Measurements from ENCODE around the gene ADH4. TPM values are rescaled to one million over a fixed set of nuclear protein-coding genes. Genes with fewer than 3 reads are reported as not detected.
"Not testable (repeated sequence)": the region's sequence is repeated elsewhere in the genome, so short reads cannot be mapped to it uniquely, and the experiment has no call there.

ADH4 gene
- total RNA-seq, 2 experiments from 2014 or later, result not detected

GRCh38 chr4:99084595-99084994 lies 59.5 kb downstream of the ADH4 start:
- no peaks in the 10 kb centered on the region for H3K9me3 ChIP-seq (ENCODE audit: low read length)
- peaks cover 13% of the 10 kb centered on the region for H3K4me1 ChIP-seq (ENCODE audit: insufficient read depth, low read length, poor library complexity, severe bottlenecking)
- ChIA-PET POLR2A (interaction anchor here (1.5 kb wide), 1 partner anchor 9 kb away, joined by 3 read pairs; no protein-coding TSS in a partner anchor), CTCF (ENCODE audit: unreplicated experiment) (no interaction called here)
- H3K4me3 ChIP-seq (ENCODE audit: low read depth, low read length, poor library complexity, severe bottlenecking), result no peak overlapping the region
- DNase-seq (ENCODE audit: low spot score), result no peak
- peaks cover 60% of the 10 kb centered on the region for H3K36me3 ChIP-seq (ENCODE audit: insufficient read depth, low read length)
- BruUV-seq (replicated peaks), result no TSS peak
- intact Hi-C loops (cut with micrococcal nuclease; ENCODE audit: unreplicated experiment), result loop anchor here (10.0 kb wide), 1 partner anchor 940 kb away; the partner anchor contains the start of gene STPG2
- H3K27ac ChIP-seq (ENCODE audit: low read depth, low read length, poor library complexity, severe bottlenecking), result no peak overlapping the region
- no peak overlapping the region for H3K4me2 ChIP-seq (ENCODE audit: low read length)
- TF ChIP-seq EZH2phosphoT487 (IDR thresholded peaks at IDR 0.05; ENCODE audit: borderline replicate concordance, low read depth, low read length) (no peak), CTCF (conservative IDR thresholded peaks at IDR 0.05; ENCODE audit: low read length) (no peak)
- H2AFZ ChIP-seq (ENCODE audit: low read length), result no peak overlapping the region
- no peaks in the 10 kb centered on the region for H4K20me1 ChIP-seq (ENCODE audit: insufficient read depth, low read length)
- H3K79me2 ChIP-seq (ENCODE audit: insufficient read depth, low read depth, low read length), result peaks cover 34% of the 10 kb centered on the region
- H3K9me2 ChIP-seq (ENCODE audit: insufficient read depth, low read length), result no peaks in the 10 kb centered on the region

GRCh38 chr4:99082192-99082591 lies 61.9 kb downstream of the ADH4 start:
- CTCF ChIA-PET (ENCODE audit: unreplicated experiment), result no interaction called here
- Histone ChIP-seq H3K4me1 (ENCODE audit: insufficient read depth, low read length, poor library complexity, severe bottlenecking) (peaks cover 6% of the 10 kb centered on the region), H3K36me3 (ENCODE audit: insufficient read depth, low read length) (peaks cover 83% of the 10 kb centered on the region), H3K4me2 (ENCODE audit: low read length) (no peak overlapping the region), H2AFZ (ENCODE audit: low read length) (no peak overlapping the region), H4K20me1 (ENCODE audit: insufficient read depth, low read length) (no peaks in the 10 kb centered on the region), H3K4me3 (ENCODE audit: low read depth, low read length, poor library complexity, severe bottlenecking) (no peak overlapping the region), H3K79me2 (ENCODE audit: insufficient read depth, low read depth, low read length) (peaks cover 22% of the 10 kb centered on the region), H3K9me2 (ENCODE audit: insufficient read depth, low read length) (no peaks in the 10 kb centered on the region), H3K9me3 (ENCODE audit: low read length) (no peaks in the 10 kb centered on the region), H3K27ac (ENCODE audit: low read depth, low read length, poor library complexity, severe bottlenecking) (no peak overlapping the region)
- POLR2A ChIA-PET, result no interaction called here
- no TSS peak for BruUV-seq (replicated peaks)
- DNase-seq (ENCODE audit: low spot score), result no peak
- no peak for TF ChIP-seq EZH2phosphoT487 (IDR thresholded peaks at IDR 0.05; ENCODE audit: borderline replicate concordance, low read depth, low read length)
- no peak for TF ChIP-seq CTCF (conservative IDR thresholded peaks at IDR 0.05; ENCODE audit: low read length)
- intact Hi-C loops (cut with micrococcal nuclease; ENCODE audit: unreplicated experiment), result loop anchor here (10.0 kb wide), 1 partner anchor 937 kb away; the partner anchor contains the start of gene STPG2

GRCh38 chr4:99080869-99081268 lies 63.2 kb downstream of the ADH4 start:
- intact Hi-C loops (cut with micrococcal nuclease; ENCODE audit: unreplicated experiment), result loop anchor here (10.0 kb wide), 1 partner anchor 936 kb away; the partner anchor contains the start of gene STPG2

More at GRCh38 chr4:99080869-99081268, 63.2 kb downstream of the ADH4 start:
- H4K20me1 ChIP-seq (ENCODE audit: insufficient read depth, low read length); H3K27ac ChIP-seq (ENCODE audit: low read depth, low read length, poor library complexity, severe bottlenecking); DNase-seq (ENCODE audit: low spot score); H3K4me3 ChIP-seq (ENCODE audit: low read depth, low read length, poor library complexity, severe bottlenecking); H2AFZ ChIP-seq (ENCODE audit: low read length); CTCF ChIA-PET (ENCODE audit: unreplicated experiment); H3K9me2 ChIP-seq (ENCODE audit: insufficient read depth, low read length); H3K4me1 ChIP-seq (ENCODE audit: insufficient read depth, low read length, poor library complexity, severe bottlenecking); H3K9me3 ChIP-seq (ENCODE audit: low read length); H3K4me2 ChIP-seq (ENCODE audit: low read length); BruUV-seq (replicated peaks); H3K79me2 ChIP-seq (ENCODE audit: insufficient read depth, low read depth, low read length): not testable (repeated sequence)
- H3K36me3 ChIP-seq (ENCODE audit: insufficient read depth, low read length), result peaks cover 95% of the 10 kb centered on the region
- POLR2A ChIA-PET, result interaction anchor here (0.6 kb wide), 1 partner anchor 85 kb away, joined by 3 read pairs; the partner anchor contains the start of gene METAP1
